Sigmoid colon (tissue), 7 donors: Measurements from ENCODE around the gene TANGO2. TPM values are rescaled to one million over a fixed set of nuclear protein-coding genes. Genes with fewer than 3 reads are reported as not detected.
A peak's percentile ranks its signal among the peaks of the same experiment; 100 is the strongest.

ENCODE experiments used
- DNase-seq: peaks from one replicate; pipeline ENCODE4 v3.0.0-alpha.2; 2019
- H3K27ac ChIP-seq, 4 donors: fragments of 200-600 bp; sonication (generic); one replicate each; pipeline ENCODE4 v1.5.1; 2016 to 2019; ENCODE audit warnings: mild to moderate bottlenecking in 1 of 4
- H3K27me3 ChIP-seq, 3 donors: fragments of 200-600 bp; sonication (generic); one replicate each; pipeline ENCODE4 v1.5.1; 2019; ENCODE audit warnings: mild to moderate bottlenecking in 1 of 3
- H3K36me3 ChIP-seq, 4 donors: fragments of 200-600 bp; sonication (generic); one replicate each; pipeline ENCODE4 v1.5.1; 2016 to 2019
- H3K4me1 ChIP-seq, 4 donors: fragments of 200-600 bp; sonication (generic); one replicate each; pipeline ENCODE4 v1.5.1; 2017 to 2019
- H3K4me3 ChIP-seq, 4 donors: fragments of 200-600 bp; sonication (generic); one replicate each; pipeline ENCODE4 v1.5.1; 2017 to 2019; ENCODE audit warnings: mild to moderate bottlenecking in 2 of 4, moderate library complexity in 1 of 4
- H3K9me3 ChIP-seq, 4 donors: fragments of 200-600 bp in 3 of 4; sonication (generic) in 3 of 4; one replicate each; pipeline versions ENCODE4 v1.5.1 to v1.6.1; 2013 to 2019
- CTCF ChIP-seq, 4 experiments: fragments of 450-650 bp in 3 of 4; fragments of 200-600 bp in 1 of 4; IDR thresholded peaks; one replicate each; pipeline ENCODE4 v1.5.1; 2016 to 2019; ENCODE audit warnings: antibody characterized with exemption in 4 of 4, mild to moderate bottlenecking in 3 of 4, moderate library complexity in 2 of 4
- EP300 ChIP-seq, 4 donors: sonication (generic); formaldehyde crosslinking; IDR thresholded peaks; one replicate each; pipeline ENCODE4 v1.6.1; 2017; ENCODE audit warnings: antibody characterized with exemption in 4 of 4
- POLR2A ChIP-seq, 2 donors: fragments of 450-650 bp; IDR thresholded peaks; one replicate each; pipeline ENCODE4 v1.6.1; 2016; ENCODE audit warnings: antibody characterized with exemption in 2 of 2, mild to moderate bottlenecking in 2 of 2, moderate library complexity in 2 of 2
- POLR2AphosphoS5 ChIP-seq, 4 donors: sonication (generic); formaldehyde crosslinking; IDR thresholded peaks; one replicate each; pipeline ENCODE4 v1.6.1; 2017; ENCODE audit warnings: antibody characterized with exemption in 4 of 4
- WGBS, 2 donors: extraction: QIAGEN DNeasy Blood & Tissue Kit; methylation state at CpG; one replicate each; pipeline ENCODE4 v1.1.7; 2013; 5-methylcytosine and 5-hydroxymethylcytosine counted together
- intact Hi-C: fragments of 100-400 bp; cut with DNase I; formaldehyde crosslinking; loops from one replicate; pipeline ENCODE4 v1.15.1; 2023
- polyA plus RNA-seq, 3 donors: library from polyadenylated mRNA; stranded (reverse); fragments of 200-250 nt; gene quantifications; one replicate each; pipeline ENCODE4 v1.2.3, GENCODE V29; 2013
- total RNA-seq, 4 donors: library from RNA; depleted of rRNA; stranded (reverse); fragments of >200 nt; gene quantifications; one replicate each; pipeline ENCODE4 v1.1.0, GENCODE V29; 2016
- donor health status: healthy with polysubstance abuse.
- donor health status: Bipolar disorder and iron deficiency.
- donor health status: healthy.

The TANGO2 gene
- total and polyA plus RNA-seq, 7 donors, result 24.2 to 46.2 (median 31.6) TPM

GRCh38 chr22:20002128-20002527 lies 18.8 kb upstream of the TANGO2 start:
- no peak for DNase-seq
- Histone ChIP-seq H3K4me1 (peaks cover 0 to 31% (median 28%) of the 10 kb centered on the region in 4 donors), H3K4me3 (no peak overlapping the region), H3K9me3 (peaks cover 0 to 3% (median 0%) of the 10 kb centered on the region in 4 donors), H3K27ac (peak overlapping the region in 3 of 4 donors; percentile 42 to 69 (median 54)), H3K36me3 (no peaks in the 10 kb centered on the region), H3K27me3 (no peaks in the 10 kb centered on the region)
- TF ChIP-seq EP300 (IDR thresholded peaks at IDR 0.05) (no peak), POLR2A (IDR thresholded peaks at IDR 0.05) (no peak), CTCF (IDR thresholded peaks at IDR 0.05) (no peak), POLR2AphosphoS5 (IDR thresholded peaks at IDR 0.05) (no peak)
- intact Hi-C loops, result no loop called here
- 80 to 87% methylated on average over 9 of the region's 9 CpGs for WGBS, 2 donors

- WGBS, 2 donors, result 83 to 95% methylated on average over 2 of the region's 2 CpGs
- no peak for TF ChIP-seq POLR2A (IDR thresholded peaks at IDR 0.05)
- intact Hi-C loops, result no loop called here
Observed at GRCh38 chr22:20002636-20003035, 18.3 kb upstream of the TANGO2 start.

DNA sequence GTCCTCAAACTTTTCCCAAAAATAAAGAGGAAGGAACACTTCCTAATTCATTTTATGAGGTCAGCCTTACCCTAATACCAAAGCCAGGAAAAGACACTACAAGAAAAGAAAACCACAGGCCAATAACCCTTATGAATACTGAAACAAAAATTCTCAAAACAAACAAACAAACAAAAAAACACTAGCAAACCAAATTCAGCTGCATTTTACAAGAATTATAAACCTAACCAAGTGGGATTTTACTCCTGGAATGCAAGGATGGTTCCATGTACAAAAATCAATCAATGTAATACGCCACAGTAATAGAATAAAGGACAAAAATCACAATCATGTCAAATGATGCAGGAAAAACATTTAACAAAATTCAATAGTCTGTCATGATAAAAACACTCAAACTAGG lies 17.6 kb upstream of the TANGO2 start:
- DNase-seq, result no peak
- Histone ChIP-seq H3K4me1 (peaks cover 0 to 26% (median 24%) of the 10 kb centered on the region in 4 donors), H3K36me3 (no peaks in the 10 kb centered on the region), H3K4me3 (no peak overlapping the region), H3K27me3 (no peaks in the 10 kb centered on the region), H3K9me3 (peaks cover 0 to 3% (median 0%) of the 10 kb centered on the region in 4 donors), H3K27ac (no peak overlapping the region)
- intact Hi-C loops, result no loop called here
- TF ChIP-seq POLR2A (IDR thresholded peaks at IDR 0.05) (no peak), EP300 (IDR thresholded peaks at IDR 0.05) (no peak), POLR2AphosphoS5 (IDR thresholded peaks at IDR 0.05) (no peak), CTCF (IDR thresholded peaks at IDR 0.05) (no peak)
- 95 to 96% methylated on average over 1 of the region's 1 CpG for WGBS, 2 donors

More at GRCh38 chr22:20002636-20003035, 18.3 kb upstream of the TANGO2 start:
- Histone ChIP-seq H3K27ac (peak overlapping the region in 3 of 4 donors; percentile 42 to 69 (median 54)), H3K36me3 (no peaks in the 10 kb centered on the region), H3K4me1 (peaks cover 0 to 31% (median 28%) of the 10 kb centered on the region in 4 donors), H3K9me3 (peaks cover 0 to 3% (median 0%) of the 10 kb centered on the region in 4 donors), H3K27me3 (no peaks in the 10 kb centered on the region), H3K4me3 (no peak overlapping the region)
- no peak for DNase-seq

GRCh38 chr22:20004464-20004863 lies 16.4 kb upstream of the TANGO2 start:
- no peak overlapping the region for H3K27ac ChIP-seq
- WGBS, 2 donors, result 95 to 97% methylated on average over 3 of the region's 3 CpGs
- DNase-seq, result no peak
- no peaks in the 10 kb centered on the region for H3K36me3 ChIP-seq
- H3K9me3 ChIP-seq, result peaks cover 0 to 3% (median 0%) of the 10 kb centered on the region in 4 donors
- H3K4me1 ChIP-seq, result peaks cover 0 to 19% (median 13%) of the 10 kb centered on the region in 4 donors
- no peaks in the 10 kb centered on the region for H3K27me3 ChIP-seq
- H3K4me3 ChIP-seq, result no peak overlapping the region
- TF ChIP-seq POLR2AphosphoS5 (IDR thresholded peaks at IDR 0.05) (no peak), EP300 (IDR thresholded peaks at IDR 0.05) (no peak), CTCF (IDR thresholded peaks at IDR 0.05) (no peak), POLR2A (IDR thresholded peaks at IDR 0.05) (no peak)
- intact Hi-C loops, result no loop called here

GRCh38 chr22:20008221-20008995 lies 12.5 kb upstream of the TANGO2 start:
- TF ChIP-seq EP300 (IDR thresholded peaks at IDR 0.05) (no peak), CTCF (IDR thresholded peaks at IDR 0.05) (no peak), POLR2A (IDR thresholded peaks at IDR 0.05) (no peak), POLR2AphosphoS5 (IDR thresholded peaks at IDR 0.05) (no peak)
- Histone ChIP-seq H3K27me3 (no peaks in the 10 kb centered on the region), H3K27ac (no peak overlapping the region), H3K36me3 (no peaks in the 10 kb centered on the region), H3K4me1 (peaks cover 0 to 7% (median 5%) of the 10 kb centered on the region in 4 donors), H3K4me3 (no peak overlapping the region), H3K9me3 (peaks cover 0 to 2% (median 0%) of the 10 kb centered on the region in 4 donors)
- intact Hi-C loops, result no loop called here
- no peak for DNase-seq
- 90 to 91% methylated on average over 11 of the region's 11 CpGs for WGBS, 2 donors
